Activated B cell treated with CpG ODN at 0.5 μM for 24 hours (primary cell): ENCODE data around the gene IGDCC3. TPM values are rescaled to one million over a fixed set of nuclear protein-coding genes. Genes with fewer than 3 reads are reported as not detected.

ENCODE experiments used
- ATAC-seq: fragments of 200-7000 bp; cut with Tn5 transposase; one replicate; pipeline ENCODE4 v1.10.0; 2021; ENCODE audit warnings: low read depth, mild to moderate bottlenecking, moderate library complexity
- CTCF ChIA-PET: fragments of 350-600 bp; sonication (Branson Sonifier 250); formaldehyde crosslinking; loops from one replicate; lab custom pipeline; 2021; ENCODE audit warnings: antibody characterized with exemption; lab: Charles Lee
- POLR2A ChIA-PET: fragments of 350-600 bp; sonication (Branson Sonifier 250); formaldehyde crosslinking; loops from one replicate; lab custom pipeline; 2021; ENCODE audit warnings: antibody characterized with exemption; lab: Charles Lee
- DNase-seq: peaks from one replicate; pipeline ENCODE4 v3.0.0; 2022
- H3K27ac Mint-ChIP-seq: one replicate; pipeline ENCODE4 v1.8.0; 2020; ENCODE audit warnings: mixed read lengths
- H3K27me3 Mint-ChIP-seq: one replicate; pipeline ENCODE4 v1.8.0; 2021; ENCODE audit warnings: mixed read lengths
- H3K36me3 Mint-ChIP-seq: one replicate; pipeline ENCODE4 v1.8.0; 2021; ENCODE audit warnings: low read depth, mixed read lengths
- H3K4me1 Mint-ChIP-seq: one replicate; pipeline ENCODE4 v1.8.0; 2021; ENCODE audit warnings: mixed read lengths
- H3K4me3 Mint-ChIP-seq: one replicate; pipeline ENCODE4 v1.8.0; 2020; ENCODE audit warnings: mild to moderate bottlenecking, mixed read lengths
- H3K9me3 Mint-ChIP-seq: one replicate; pipeline ENCODE4 v1.8.0; 2020; ENCODE audit warnings: mixed read lengths
- intact Hi-C: fragments of 100-400 bp; cut with micrococcal nuclease; formaldehyde crosslinking; loops from one replicate; pipeline ENCODE4 v1.15.1; 2024
- total RNA-seq: library from RNA; stranded (reverse); gene quantifications from 2 replicates; pipeline ENCODE4 v1.2.3, GENCODE V29; 2022
- TF ChIP-seq, protein P1 (sequence below): fragments of 200-600 bp; IDR thresholded peaks from one replicate; pipeline ENCODE4 v1.8.0; 2022; ENCODE audit warnings: antibody characterized with exemption, mild to moderate bottlenecking

The IGDCC3 gene
- total RNA-seq, 1 donor from 2014 or later, result not detected

DNA sequence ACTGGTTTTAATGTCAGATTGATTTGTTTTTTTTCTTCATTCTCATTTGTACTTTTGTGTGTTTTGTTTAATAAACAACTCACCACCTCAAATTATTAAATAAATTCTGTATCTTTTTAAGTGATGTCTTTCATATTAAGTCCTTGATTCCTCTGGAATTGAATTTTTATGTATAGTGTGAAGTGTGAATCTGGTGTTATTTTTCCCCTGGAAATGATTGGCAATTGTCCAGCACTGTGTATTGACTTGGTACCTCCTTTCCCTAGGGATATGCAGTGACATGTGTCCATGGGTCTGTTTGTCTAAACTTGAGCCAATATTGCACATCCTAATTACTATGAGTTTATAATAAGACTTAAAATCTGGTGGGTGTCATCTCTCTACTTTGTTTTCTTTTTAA lies 71.3 kb downstream of the IGDCC3 start:
- H3K36me3 Mint-ChIP-seq, result peaks cover 6% of the 10 kb centered on the region
- DNase-seq (no peak), ATAC-seq (no peak)
- H3K4me1 Mint-ChIP-seq, result peaks cover 25% of the 10 kb centered on the region
- TF ChIP-seq, protein P1, sequence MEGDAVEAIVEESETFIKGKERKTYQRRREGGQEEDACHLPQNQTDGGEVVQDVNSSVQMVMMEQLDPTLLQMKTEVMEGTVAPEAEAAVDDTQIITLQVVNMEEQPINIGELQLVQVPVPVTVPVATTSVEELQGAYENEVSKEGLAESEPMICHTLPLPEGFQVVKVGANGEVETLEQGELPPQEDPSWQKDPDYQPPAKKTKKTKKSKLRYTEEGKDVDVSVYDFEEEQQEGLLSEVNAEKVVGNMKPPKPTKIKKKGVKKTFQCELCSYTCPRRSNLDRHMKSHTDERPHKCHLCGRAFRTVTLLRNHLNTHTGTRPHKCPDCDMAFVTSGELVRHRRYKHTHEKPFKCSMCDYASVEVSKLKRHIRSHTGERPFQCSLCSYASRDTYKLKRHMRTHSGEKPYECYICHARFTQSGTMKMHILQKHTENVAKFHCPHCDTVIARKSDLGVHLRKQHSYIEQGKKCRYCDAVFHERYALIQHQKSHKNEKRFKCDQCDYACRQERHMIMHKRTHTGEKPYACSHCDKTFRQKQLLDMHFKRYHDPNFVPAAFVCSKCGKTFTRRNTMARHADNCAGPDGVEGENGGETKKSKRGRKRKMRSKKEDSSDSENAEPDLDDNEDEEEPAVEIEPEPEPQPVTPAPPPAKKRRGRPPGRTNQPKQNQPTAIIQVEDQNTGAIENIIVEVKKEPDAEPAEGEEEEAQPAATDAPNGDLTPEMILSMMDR, result no peak
- POLR2A ChIA-PET, result interaction anchor here (0.6 to 3.5 kb wide), 4 partner anchors 12 to 210 kb away, joined by 4 to 186 read pairs (median 108); partner anchors contain the start of genes CLPX, PARP16 and RNU5A-1
- CTCF ChIA-PET, result interaction anchor here (0.7 kb wide), 1 partner anchor 119 kb away, joined by 4 read pairs; no protein-coding TSS in a partner anchor
- H3K27me3 Mint-ChIP-seq, result no peaks in the 10 kb centered on the region
- H3K27ac Mint-ChIP-seq, result no peak overlapping the region
- H3K9me3 Mint-ChIP-seq, result no peaks in the 10 kb centered on the region
- intact Hi-C loops, result loop anchor here (10.0 kb wide), 3 partner anchors 922 to 1198 kb away; partner anchors contain the start of genes DIS3L, PCLAF, RPL4 and TRIP4
- H3K4me3 Mint-ChIP-seq, result no peak overlapping the region

DNA sequence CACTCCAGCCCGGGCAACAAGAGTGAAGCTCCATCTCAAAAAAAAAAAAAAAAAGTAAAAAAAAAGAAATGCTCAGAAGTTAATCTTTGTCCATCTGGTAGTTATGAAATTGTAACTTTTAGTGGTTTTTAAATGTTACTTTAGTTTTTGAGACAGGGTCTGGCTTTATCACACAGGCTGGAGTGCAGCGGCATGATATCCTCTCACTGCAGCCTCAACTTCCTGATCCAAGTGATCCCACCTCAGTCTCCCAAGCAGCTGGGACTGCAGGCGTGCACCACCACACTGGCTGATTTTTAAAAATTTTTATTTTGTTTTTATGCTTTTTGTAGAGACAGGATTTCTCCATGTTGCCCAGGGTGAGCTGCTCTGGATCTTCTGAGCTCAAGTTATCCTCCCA lies 72.0 kb downstream of the IGDCC3 start:
- no peaks in the 10 kb centered on the region for H3K27me3 Mint-ChIP-seq
- no peak for DNase-seq
- H3K9me3 Mint-ChIP-seq, result no peaks in the 10 kb centered on the region
- H3K36me3 Mint-ChIP-seq, result peaks cover 6% of the 10 kb centered on the region
- H3K4me1 Mint-ChIP-seq, result peaks cover 25% of the 10 kb centered on the region
- no peak for ATAC-seq
- CTCF ChIA-PET, result no interaction called here
- intact Hi-C loops, result loop anchor here (2.0 to 10.0 kb wide), 4 partner anchors 257 to 1199 kb away; partner anchors contain the start of genes DIS3L, PCLAF, RPL4 and TRIP4
- no peak overlapping the region for H3K4me3 Mint-ChIP-seq
- POLR2A ChIA-PET, result interaction anchor here (0.6 to 3.5 kb wide), 10 partner anchors 8 to 394 kb away, joined by 3 to 186 read pairs (median 10); partner anchors contain the start of genes CLPX, PARP16 and RNU5A-1
- peak overlapping the region; percentile 97 for H3K27ac Mint-ChIP-seq
- TF ChIP-seq, protein P1, result no peak

DNA sequence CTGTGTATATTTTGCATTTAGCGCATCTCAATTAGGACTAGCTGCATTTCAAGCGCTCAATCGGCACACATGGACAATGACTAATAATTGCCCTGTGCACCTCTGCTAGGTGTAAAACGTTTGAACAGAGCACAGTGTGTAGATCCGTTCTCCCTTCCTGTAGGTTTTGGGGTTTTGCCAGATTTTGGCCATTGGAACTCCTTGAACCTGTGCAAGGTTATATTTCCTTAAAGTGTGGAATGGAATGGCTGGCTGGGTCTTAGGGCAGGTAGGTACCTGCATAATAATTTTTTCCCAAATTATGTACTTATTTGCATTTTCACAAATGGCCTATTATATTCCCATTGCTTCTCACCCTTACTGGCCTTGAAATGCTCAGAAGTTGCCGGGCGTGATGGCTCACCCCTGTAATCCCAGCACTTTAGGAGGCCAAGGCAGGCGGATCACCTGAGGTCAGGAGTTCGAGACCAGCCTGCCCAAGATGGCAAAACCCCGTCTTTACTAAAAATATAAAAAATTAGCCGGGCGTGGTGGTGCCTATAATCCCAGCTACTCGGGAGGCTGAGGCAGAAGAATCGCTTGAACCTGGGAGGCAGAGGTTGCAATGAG lies 72.5 kb downstream of the IGDCC3 start:
- CTCF ChIA-PET, result interaction anchor here (0.5 to 1.1 kb wide), 5 partner anchors 10 to 271 kb away, joined by 3 to 5 read pairs (median 3); partner anchors contain the start of gene CLPX
- Mint-ChIP-seq H3K9me3 (no peaks in the 10 kb centered on the region), H3K27ac (peak overlapping the region; percentile 97), H3K36me3 (peaks cover 6% of the 10 kb centered on the region), H3K27me3 (no peaks in the 10 kb centered on the region), H3K4me1 (peaks cover 30% of the 10 kb centered on the region), H3K4me3 (peak overlapping the region; percentile 96)
- TF ChIP-seq, protein P1, result no peak
- ATAC-seq (no peak), DNase-seq (no peak)
- intact Hi-C loops, result loop anchor here (2.0 to 10.0 kb wide), 4 partner anchors 256 to 1200 kb away; partner anchors contain the start of genes DIS3L, PCLAF, RPL4 and TRIP4
- POLR2A ChIA-PET, result interaction anchor here (0.6 to 3.5 kb wide), 47 partner anchors 8 to 1780 kb away, joined by 3 to 186 read pairs (median 4); partner anchors contain the start of genes CIAO2A, CLPX, DENND4A and DIS3L

DNA sequence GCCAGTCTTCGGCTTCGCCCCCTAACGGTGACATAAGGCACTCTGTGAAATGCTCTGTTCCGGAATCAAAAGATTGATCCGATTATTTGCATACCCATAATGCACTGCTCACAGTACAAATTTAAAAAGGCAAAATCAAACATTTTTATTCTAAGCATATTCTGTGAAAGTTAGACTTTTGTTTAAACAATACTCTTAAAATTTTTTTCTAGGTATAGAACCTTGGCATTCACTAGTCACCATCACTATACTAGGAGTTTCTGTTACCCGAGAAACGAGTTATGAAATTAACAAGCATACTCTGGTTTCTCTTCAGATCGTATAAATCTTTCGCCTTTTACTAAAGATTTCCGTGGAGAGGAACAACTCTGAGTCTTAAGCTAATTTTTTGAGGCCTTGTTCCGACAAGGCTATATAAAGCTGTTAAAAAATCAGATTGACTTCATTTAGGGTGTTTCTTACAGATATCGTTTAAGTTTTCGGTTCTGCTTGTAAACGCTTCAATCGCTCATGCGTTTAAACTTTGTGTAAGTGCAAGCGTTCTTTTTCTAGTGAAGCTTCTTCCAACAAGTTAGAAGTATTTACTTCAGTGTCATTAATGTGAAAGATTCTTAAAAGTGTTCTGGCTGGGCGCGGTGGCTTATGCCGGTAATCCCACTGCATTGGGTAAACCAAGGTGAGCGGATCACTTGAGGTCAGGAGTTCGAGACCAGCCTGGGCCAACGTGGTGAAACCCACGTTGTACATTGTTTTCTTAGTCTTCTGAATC lies 73.2 kb downstream of the IGDCC3 start, which contains the start of gene RNU5B-1:
RNU5B-1 (plus strand) TSS at position 297 of the 769 bp plus-strand sequence.
- peak; percentile 71 for DNase-seq
- peak within 1 kb of the TSS; percentile 96 for H3K4me3 Mint-ChIP-seq
- intact Hi-C loops, result loop anchor here (1.0 to 10.0 kb wide), 11 partner anchors 8 to 1200 kb away; partner anchors contain the start of genes CLPX, DIS3L, MTFMT and PARP16
- ChIA-PET POLR2A (interaction anchor here (0.6 to 3.5 kb wide), 50 partner anchors 9 to 1781 kb away, joined by 3 to 186 read pairs (median 4); partner anchors contain the start of genes CIAO2A, CLPX, DENND4A and DIS3L), CTCF (interaction anchor here (0.5 to 1.1 kb wide), 5 partner anchors 10 to 270 kb away, joined by 3 to 5 read pairs (median 3); partner anchors contain the start of gene CLPX)
- peaks cover 6% of the 10 kb centered on the region for H3K36me3 Mint-ChIP-seq
- peaks cover 37% of the 10 kb centered on the region for H3K4me1 Mint-ChIP-seq
- no peaks in the 10 kb centered on the region for H3K27me3 Mint-ChIP-seq
- peak within 1 kb of the TSS; percentile 97 for H3K27ac Mint-ChIP-seq
- no peaks in the 10 kb centered on the region for H3K9me3 Mint-ChIP-seq
- ATAC-seq, result peak; percentile 78
- TF ChIP-seq, protein P1, result no peak
